H1 (cell line): Measurements from ENCODE around the gene GAK. TPM values are rescaled to one million over a fixed set of nuclear protein-coding genes. Genes with fewer than 3 reads are reported as not detected.
"Not testable (repeated sequence)": the region's sequence is repeated elsewhere in the genome, so short reads cannot be mapped to it uniquely, and the experiment has no call there.

Source experiments
- CTCF ChIA-PET: fragments of 300-600 bp; sonication (Branson Sonifier 250); formaldehyde crosslinking; loops from one replicate; lab custom pipeline; 2021; ENCODE audit not compliant: partially characterized antibody; lab: Charles Lee
- POLR2A ChIA-PET: fragments of 300-600 bp; sonication (Branson Sonifier 250); formaldehyde crosslinking; loops from one replicate; lab custom pipeline; 2021; ENCODE audit warnings: inconsistent platforms; ENCODE audit not compliant: partially characterized antibody; lab: Charles Lee
- DNase-seq, 2 experiments: peaks; one replicate each; pipeline versions ENCODE4 v3.0.0 to v3.0.0-alpha.2; 2010 to 2022; ENCODE audit warnings: low spot score in 2 of 2, low read depth in 1 of 2, mixed read lengths in 1 of 2
- FAIRE-seq: peaks from 2 replicates; lab custom pipeline; 2011; peaks lifted over from hg19 to GRCh38; lab: Jason Lieb, UNC
- H2AFZ ChIP-seq: 2 replicates; pipeline ENCODE4 v1.8.1; 2012; ENCODE audit warnings: low read length, inconsistent platforms
- H2AK5ac ChIP-seq: 2 replicates; pipeline ENCODE4 v1.6.1; 2013; ENCODE audit warnings: low read depth, low read length
- H2BK120ac ChIP-seq: replicated peaks from 2 replicates; pipeline ENCODE3; 2013; ENCODE audit warnings: low read depth, low read length, inconsistent platforms
- H2BK12ac ChIP-seq: 2 replicates; pipeline ENCODE4 v1.6.1; 2013; ENCODE audit warnings: low read depth, low read length
- H2BK15ac ChIP-seq: 2 replicates; pipeline ENCODE4 v1.6.1; 2013; ENCODE audit warnings: low read length
- H2BK20ac ChIP-seq: 2 replicates; pipeline ENCODE4 v1.6.1; 2013; ENCODE audit warnings: low read length
- H2BK5ac ChIP-seq: 2 replicates; pipeline ENCODE4 v1.6.1; 2013; ENCODE audit warnings: low read depth, low read length
- H3K14ac ChIP-seq: 2 replicates; pipeline ENCODE4 v1.6.1; 2013; ENCODE audit warnings: inconsistent platforms; ENCODE audit not compliant: insufficient read length
- H3K18ac ChIP-seq: 2 replicates; pipeline ENCODE4 v1.6.1; 2013; ENCODE audit warnings: low read length; ENCODE audit errors: extremely low read depth
- H3K23ac ChIP-seq: 2 replicates; pipeline ENCODE4 v1.6.1; 2013; ENCODE audit warnings: inconsistent platforms; ENCODE audit not compliant: insufficient read length
- H3K23me2 ChIP-seq: 2 replicates; pipeline ENCODE4 v1.6.1; 2013; ENCODE audit warnings: low read depth, low read length
- H3K27ac ChIP-seq: 2 replicates; pipeline ENCODE4 v1.6.1; 2011; ENCODE audit warnings: low read depth, low read length, inconsistent platforms
- H3K27me3 ChIP-seq, 4 experiments: replicated peaks in 1 of 4; 1 replicate in 1 of 4; 2 replicates in 3 of 4; pipeline versions ENCODE4 v1.6.1 to v1.8.1; 2011 to 2013; ENCODE audit warnings: low read length in 3 of 4, mild to moderate bottlenecking in 3 of 4, inconsistent platforms in 2 of 4, mixed read lengths in 2 of 4, moderate library complexity in 1 of 4; ENCODE audit not compliant: control insufficient read depth in 3 of 4, insufficient read depth in 3 of 4; ENCODE audit errors: extremely low read depth in 1 of 4
- H3K36me3 ChIP-seq, 4 experiments: 2 replicates each; pipeline versions ENCODE4 v1.6.1 to v1.8.1; 2011 to 2013; ENCODE audit warnings: mild to moderate bottlenecking in 4 of 4, low read length in 3 of 4, moderate library complexity in 2 of 4, control low read depth in 1 of 4, inconsistent platforms in 1 of 4; ENCODE audit not compliant: insufficient read depth in 4 of 4, control insufficient read depth in 2 of 4
- H3K4ac ChIP-seq: replicated peaks from 2 replicates; pipeline ENCODE3; 2013; ENCODE audit warnings: low read length, low read depth, mixed read lengths, inconsistent platforms; ENCODE audit not compliant: insufficient read length
- H3K4me1 ChIP-seq, 4 experiments: replicated peaks in 1 of 4; 1 replicate in 1 of 4; 2 replicates in 3 of 4; pipeline versions ENCODE4 v1.6.1 to v1.8.1; 2011 to 2013; ENCODE audit warnings: low read length in 3 of 4, inconsistent platforms in 2 of 4, mixed read lengths in 1 of 4; ENCODE audit not compliant: insufficient read depth in 4 of 4, control insufficient read depth in 3 of 4
- H3K4me2 ChIP-seq, 2 experiments: 2 replicates each; pipeline versions ENCODE4 v1.6.1 to v1.8.1; 2011 to 2013; ENCODE audit warnings: low read depth in 2 of 2, low read length in 2 of 2, control low read depth in 1 of 2, inconsistent platforms in 1 of 2, mild to moderate bottlenecking in 1 of 2; ENCODE audit not compliant: insufficient read depth in 1 of 2
- H3K4me3 ChIP-seq, 4 experiments: fragments of 200-600, 300-600 bp in 1 of 4; sonication (generic), shearing (Covaris generic), sonication (Bioruptor Twin) in 1 of 4; 2 replicates each; pipeline versions ENCODE4 v1.5.1 to v1.8.1; 2011 to 2016; ENCODE audit warnings: low read length in 4 of 4, low read depth in 3 of 4, control low read depth in 2 of 4, inconsistent platforms in 2 of 4, mild to moderate bottlenecking in 2 of 4, mixed read lengths in 1 of 4, moderate library complexity in 1 of 4; ENCODE audit not compliant: insufficient read depth in 2 of 4; ENCODE audit errors: extremely low read depth in 1 of 4
- H3K56ac ChIP-seq: replicated peaks from 2 replicates; pipeline ENCODE3; 2013; ENCODE audit warnings: low read depth, mild to moderate bottlenecking, mixed read lengths, low read length, inconsistent platforms; ENCODE audit not compliant: insufficient read length
- H3K79me1 ChIP-seq: 2 replicates; pipeline ENCODE4 v1.6.1; 2013; ENCODE audit warnings: low read depth, low read length, control low read depth
- H3K79me2 ChIP-seq, 2 experiments: 2 replicates each; pipeline versions ENCODE4 v1.6.1 to v1.8.1; 2012 to 2013; ENCODE audit warnings: low read length in 2 of 2, mild to moderate bottlenecking in 2 of 2, inconsistent platforms in 1 of 2; ENCODE audit not compliant: insufficient read depth in 2 of 2, control insufficient read depth in 1 of 2
- H3K9ac ChIP-seq, 4 experiments: replicated peaks in 1 of 4; 1 replicate in 1 of 4; 2 replicates in 3 of 4; pipeline versions ENCODE4 v1.6.1 to v1.8.1; 2011 to 2013; ENCODE audit warnings: low read depth in 3 of 4, low read length in 3 of 4, control low read depth in 2 of 4, mild to moderate bottlenecking in 2 of 4, moderate library complexity in 2 of 4, inconsistent platforms in 1 of 4; ENCODE audit errors: extremely low read depth in 1 of 4
- H3K9me3 ChIP-seq, 2 experiments: 2 replicates each; pipeline versions ENCODE4 v1.6.1 to v1.8.1; 2012 to 2013; ENCODE audit warnings: mild to moderate bottlenecking in 2 of 2, moderate library complexity in 2 of 2, control low read depth in 1 of 2, inconsistent platforms in 1 of 2, low read depth in 1 of 2, low read length in 1 of 2, mixed read lengths in 1 of 2; ENCODE audit not compliant: insufficient read depth in 2 of 2
- H4K20me1 ChIP-seq, 2 experiments: replicated peaks in 1 of 2; 2 replicates each; pipeline versions ENCODE3 to v1.8.1; 2011 to 2013; ENCODE audit warnings: inconsistent platforms in 2 of 2, low read length in 2 of 2, mild to moderate bottlenecking in 1 of 2; ENCODE audit not compliant: insufficient read depth in 2 of 2, control insufficient read depth in 1 of 2
- H4K5ac ChIP-seq: 2 replicates; pipeline ENCODE4 v1.6.1; 2013; ENCODE audit warnings: low read length, low read depth, mixed read lengths, inconsistent platforms; ENCODE audit not compliant: insufficient read length
- H4K8ac ChIP-seq: 2 replicates; pipeline ENCODE4 v1.8.0; 2013; ENCODE audit warnings: mild to moderate bottlenecking, moderate library complexity, low read length, inconsistent platforms; ENCODE audit not compliant: insufficient read depth; ENCODE audit errors: extremely low read depth
- H4K91ac ChIP-seq: replicated peaks from 2 replicates; pipeline ENCODE3; 2013; ENCODE audit warnings: low read length, mixed read lengths, inconsistent platforms; ENCODE audit not compliant: insufficient read length
- ASH2L ChIP-seq: fragments of 200-600, 300-600 bp; sonication (generic); IDR thresholded peaks from one replicate; pipeline ENCODE4 v1.7.1; 2017; ENCODE audit warnings: low read length
- BCL11A ChIP-seq, 2 experiments: IDR thresholded peaks; one replicate each; pipeline ENCODE4 v1.6.1; 2011; ENCODE audit warnings: low read depth in 2 of 2, low read length in 2 of 2, mild to moderate bottlenecking in 2 of 2
- CBX5 ChIP-seq: fragments of 300-800, 300-1000 bp; sonication (generic); IDR thresholded peaks from 2 replicates; pipeline ENCODE4 v1.7.1; 2016; ENCODE audit warnings: antibody characterized with exemption, low read length, low read depth
- CTBP2 ChIP-seq: IDR thresholded peaks from 2 replicates; pipeline ENCODE4 v1.7.0; 2011; ENCODE audit warnings: borderline replicate concordance, mild to moderate bottlenecking, moderate library complexity, mixed read lengths, low read length; ENCODE audit not compliant: insufficient read depth, insufficient read length
- JUND ChIP-seq: IDR thresholded peaks from 2 replicates; pipeline ENCODE4 v1.6.1; 2011; ENCODE audit warnings: mild to moderate bottlenecking, improper control_type of control experiment, low read length
- KDM1A ChIP-seq: fragments of 200-600, 300-600 bp; sonication (generic); IDR thresholded peaks from 2 replicates; pipeline ENCODE4 v1.7.1; 2016; ENCODE audit warnings: mild to moderate bottlenecking, low read length, borderline replicate concordance
- NANOG ChIP-seq: IDR thresholded peaks from 2 replicates; pipeline ENCODE4 v1.6.1; 2011; ENCODE audit warnings: low read length, low read depth, mild to moderate bottlenecking, inconsistent platforms; ENCODE audit not compliant: insufficient read depth, poor library complexity, severe bottlenecking
- POLR2AphosphoS5 ChIP-seq: IDR thresholded peaks from 2 replicates; pipeline ENCODE4 v1.6.1; 2011; ENCODE audit warnings: low read depth, low read length
- RFX5 ChIP-seq: IDR thresholded peaks from 2 replicates; pipeline ENCODE4 v1.6.1; 2011; ENCODE audit warnings: low read depth, low read length, improper control_type of control experiment, borderline replicate concordance
- SIRT6 ChIP-seq: IDR thresholded peaks from one replicate; pipeline ENCODE4 v1.7.1; 2012; ENCODE audit warnings: low read length, inconsistent platforms
- TBP ChIP-seq: IDR thresholded peaks from 2 replicates; pipeline ENCODE4 v1.6.1; 2011; ENCODE audit warnings: low read depth, low read length, improper control_type of control experiment
- TCF12 ChIP-seq: IDR thresholded peaks from 2 replicates; pipeline ENCODE4 v1.6.1; 2011; ENCODE audit warnings: low read depth, mild to moderate bottlenecking, low read length
- WGBS, 2 experiments: shearing (Covaris generic) in 1 of 2; methylation state at CpG; one replicate each; pipeline versions ENCODE4 v1.1.6 to v1.1.7; 2013 to 2015; ENCODE audit warnings: low lambda C conversion rate in 2 of 2, mixed read lengths in 2 of 2, inconsistent platforms in 1 of 2, low coverage in 1 of 2, missing lambda C conversion rate in 1 of 2; ENCODE audit not compliant: insufficient replicate concordance in 2 of 2, insufficient coverage in 1 of 2, insufficient read length in 1 of 2; ENCODE audit errors: extremely low coverage in 1 of 2, missing lambda C conversion rate in 1 of 2; 5-methylcytosine and 5-hydroxymethylcytosine counted together
- polyA plus RNA-seq, 7 experiments: library from polyadenylated mRNA; depleted of rRNA in 3 of 7; stranded (reverse) in 5 of 7; unstranded in 2 of 7; fragments of >200 nt in 5 of 7; fragments of 200-250 nt in 2 of 7; gene quantifications; 1 replicate in 5 of 7; 2 replicates in 1 of 7; 4 replicates in 1 of 7; pipeline versions ENCODE4 v1.2.1 to v1.2.3, GENCODE V29; 2011 to 2013; ENCODE audit warnings: missing spikeins in 2 of 7, mixed read lengths in 2 of 7
- total RNA-seq: library from RNA; stranded (reverse); fragmentation: NEBNext Ultra II Directional; extraction: Animal tissue kit (Norgen Biotek cat#: 25700); gene quantifications from 2 replicates; pipeline ENCODE4 v1.2.1, GENCODE V29; 2021

Gene GAK
- total and polyA plus RNA-seq, 2 of the 8 experiments (the other 6 are each of a cell fraction or from before 2014, with no cell fraction given), result 31.5 to 70.8 TPM

- TF ChIP-seq TCF12, result no peak
- TF ChIP-seq NANOG, result no peak
- no peak for TF ChIP-seq TBP
- TF ChIP-seq ASH2L, result no peak
- no peak for TF ChIP-seq JUND
- no peak for TF ChIP-seq RFX5
- no peak for TF ChIP-seq KDM1A
- no peak for TF ChIP-seq CBX5
- no peak for TF ChIP-seq BCL11A (IDR thresholded peaks at IDR 0.05; ENCODE audit: low read depth in 2 of 2, low read length in 2 of 2)
- no peak for TF ChIP-seq POLR2AphosphoS5
- TF ChIP-seq CTBP2, result no peak
- no peak for TF ChIP-seq SIRT6
These were observed 13.4 kb upstream of the GAK start (continued) for GRCh38 chr4:945274-946102.

- not testable (repeated sequence) for FAIRE-seq, H3K79me1 ChIP-seq, H3K4me1 ChIP-seq, DNase-seq, H2BK5ac ChIP-seq, H3K36me3 ChIP-seq, H4K5ac ChIP-seq, H4K8ac ChIP-seq, H3K27ac ChIP-seq, H3K9ac ChIP-seq, H3K23me2 ChIP-seq, H3K56ac ChIP-seq, H3K4me2 ChIP-seq, H3K4ac ChIP-seq, H2AFZ ChIP-seq, H3K14ac ChIP-seq, H2BK12ac ChIP-seq, H3K9me3 ChIP-seq, H3K27me3 ChIP-seq, H2BK15ac ChIP-seq, H3K23ac ChIP-seq, H2AK5ac ChIP-seq, H3K18ac ChIP-seq, H3K4me3 ChIP-seq, H2BK120ac ChIP-seq, H3K79me2 ChIP-seq, H2BK20ac ChIP-seq, H4K20me1 ChIP-seq, H4K91ac ChIP-seq
- WGBS, 2 experiments, result 73% methylated on average over 4 of the region's 4 CpGs; no CpG with 5 or more reads in 1 of the 2 experiments
- CTCF ChIA-PET, result interaction anchor here (1.5 to 2.1 kb wide), 2 partner anchors 16 to 22 kb away, joined by 3 to 4 read pairs; no protein-coding TSS in a partner anchor
- POLR2A ChIA-PET, result interaction anchor here (1.7 kb wide), 1 partner anchor 174 kb away, joined by 3 read pairs; no protein-coding TSS in a partner anchor
These were observed 7.4 kb upstream of the GAK start for GRCh38 chr4:939508-939907.
